ENCODE results near the gene ARL6IP5.

Gene ARL6IP5

GRCh38 chr3:69095636-69096035 is 10.9 kb downstream of the ARL6IP5 start:
- no peaks in the 10 kb centered on the region for H3K9me3 ChIP-seq (ENCODE audit: severe bottlenecking)
- H3K27ac ChIP-seq = no peak overlapping the region
- no peak overlapping the region for H3K4me3 ChIP-seq (ENCODE audit: low read depth, low read length)
- TF ChIP-seq, protein P1, sequence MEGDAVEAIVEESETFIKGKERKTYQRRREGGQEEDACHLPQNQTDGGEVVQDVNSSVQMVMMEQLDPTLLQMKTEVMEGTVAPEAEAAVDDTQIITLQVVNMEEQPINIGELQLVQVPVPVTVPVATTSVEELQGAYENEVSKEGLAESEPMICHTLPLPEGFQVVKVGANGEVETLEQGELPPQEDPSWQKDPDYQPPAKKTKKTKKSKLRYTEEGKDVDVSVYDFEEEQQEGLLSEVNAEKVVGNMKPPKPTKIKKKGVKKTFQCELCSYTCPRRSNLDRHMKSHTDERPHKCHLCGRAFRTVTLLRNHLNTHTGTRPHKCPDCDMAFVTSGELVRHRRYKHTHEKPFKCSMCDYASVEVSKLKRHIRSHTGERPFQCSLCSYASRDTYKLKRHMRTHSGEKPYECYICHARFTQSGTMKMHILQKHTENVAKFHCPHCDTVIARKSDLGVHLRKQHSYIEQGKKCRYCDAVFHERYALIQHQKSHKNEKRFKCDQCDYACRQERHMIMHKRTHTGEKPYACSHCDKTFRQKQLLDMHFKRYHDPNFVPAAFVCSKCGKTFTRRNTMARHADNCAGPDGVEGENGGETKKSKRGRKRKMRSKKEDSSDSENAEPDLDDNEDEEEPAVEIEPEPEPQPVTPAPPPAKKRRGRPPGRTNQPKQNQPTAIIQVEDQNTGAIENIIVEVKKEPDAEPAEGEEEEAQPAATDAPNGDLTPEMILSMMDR (IDR thresholded peaks at IDR 0.05; ENCODE audit: low read depth, low read length) = no peak
- no peaks in the 10 kb centered on the region for H3K27me3 ChIP-seq (ENCODE audit: insufficient read depth, low read depth, severe bottlenecking)
- no peaks in the 10 kb centered on the region for H3K36me3 ChIP-seq
- DNase-seq = no peak

GRCh38 chr3:69096299-69096698 is 11.6 kb downstream of the ARL6IP5 start:
- H3K4me3 ChIP-seq (ENCODE audit: low read depth, low read length) = no peak overlapping the region
- no peaks in the 10 kb centered on the region for H3K36me3 ChIP-seq
- no peak overlapping the region for H3K27ac ChIP-seq
- no peaks in the 10 kb centered on the region for H3K9me3 ChIP-seq (ENCODE audit: severe bottlenecking)
- no peaks in the 10 kb centered on the region for H3K27me3 ChIP-seq (ENCODE audit: insufficient read depth, low read depth, severe bottlenecking)
- no peak for DNase-seq
- TF ChIP-seq, protein P1 (IDR thresholded peaks at IDR 0.05; ENCODE audit: low read depth, low read length) = no peak

DNA sequence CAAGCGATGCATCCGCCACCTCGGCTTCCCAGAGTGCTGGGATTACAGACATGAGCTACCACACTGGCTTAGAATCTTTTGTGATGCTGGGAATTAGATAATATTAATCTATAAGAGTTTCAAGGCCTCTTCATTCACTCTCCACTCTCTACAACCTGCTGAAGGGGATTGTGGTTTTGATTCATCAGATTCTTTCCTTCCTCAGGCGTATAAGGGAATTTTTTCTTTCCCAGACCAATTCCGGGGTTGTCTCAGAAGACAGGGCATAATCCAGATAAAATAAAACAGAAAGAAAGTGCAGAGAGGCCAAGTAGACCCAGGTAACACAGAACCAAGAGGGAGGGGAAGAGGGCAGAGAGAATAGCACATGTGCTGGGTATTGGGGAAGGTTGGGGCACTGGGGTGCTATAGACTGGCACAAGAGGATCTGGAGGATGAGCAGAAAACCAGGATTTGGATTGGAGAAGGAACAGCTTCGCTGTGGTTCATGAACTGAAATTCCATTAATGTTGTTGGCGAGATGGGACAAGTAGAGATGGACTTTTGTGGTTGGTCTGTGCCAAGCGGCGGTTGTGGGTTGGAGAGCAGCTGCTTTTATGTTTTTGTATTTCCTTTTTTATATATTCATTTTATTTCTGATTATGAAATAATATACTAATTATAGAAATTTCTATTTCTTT is 12.8 kb downstream of the ARL6IP5 start:
- no peak for DNase-seq
- Histone ChIP-seq H3K27ac (no peak overlapping the region), H3K9me3 (ENCODE audit: severe bottlenecking) (no peaks in the 10 kb centered on the region), H3K4me3 (ENCODE audit: low read depth, low read length) (no peak overlapping the region), H3K27me3 (ENCODE audit: insufficient read depth, low read depth, severe bottlenecking) (no peaks in the 10 kb centered on the region), H3K36me3 (no peaks in the 10 kb centered on the region; the same call in 1 of the 2 replicates)
- TF ChIP-seq, protein P1 (IDR thresholded peaks at IDR 0.05; ENCODE audit: low read depth, low read length) = no peak

DNA sequence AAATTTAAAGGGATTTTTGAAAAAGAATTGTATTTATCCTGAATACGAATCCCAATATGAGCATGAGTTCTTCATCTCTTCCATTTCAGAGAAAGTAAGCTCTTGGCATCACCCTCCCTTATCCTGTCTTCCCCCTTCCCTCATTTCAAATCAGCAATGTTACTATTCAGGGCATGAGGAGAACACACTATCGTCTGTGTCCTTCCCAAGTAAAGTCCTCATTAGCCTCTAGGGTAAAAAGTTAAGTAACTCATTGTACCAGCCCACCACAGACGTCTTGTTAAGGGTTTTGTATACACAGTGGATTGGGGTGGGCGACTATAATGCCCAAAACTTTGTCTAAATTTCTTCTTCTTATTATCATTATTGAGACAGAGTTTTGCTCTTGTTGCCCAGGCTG is 14.8 kb downstream of the ARL6IP5 start:
- no peaks in the 10 kb centered on the region; the same call in 1 of the 2 replicates for H3K36me3 ChIP-seq
- H3K27me3 ChIP-seq (ENCODE audit: insufficient read depth, low read depth, severe bottlenecking) = no peaks in the 10 kb centered on the region
- no peaks in the 10 kb centered on the region for H3K9me3 ChIP-seq (ENCODE audit: severe bottlenecking)
- TF ChIP-seq, protein P1 (IDR thresholded peaks at IDR 0.05; ENCODE audit: low read depth, low read length) = no peak
- DNase-seq = no peak
- H3K4me3 ChIP-seq (ENCODE audit: low read depth, low read length) = no peak overlapping the region
- no peak overlapping the region for H3K27ac ChIP-seq

GRCh38 chr3:69102384-69102783 is 17.6 kb downstream of the ARL6IP5 start:
- H3K36me3 ChIP-seq = no peaks in the 10 kb centered on the region; the same call in 1 of the 2 replicates
- TF ChIP-seq, protein P1 (IDR thresholded peaks at IDR 0.05; ENCODE audit: low read depth, low read length) = no peak
- DNase-seq = no peak
- H3K27ac ChIP-seq = no peak overlapping the region
- no peaks in the 10 kb centered on the region for H3K9me3 ChIP-seq (ENCODE audit: severe bottlenecking)
- H3K4me3 ChIP-seq (ENCODE audit: low read depth, low read length) = no peak overlapping the region
- no peaks in the 10 kb centered on the region for H3K27me3 ChIP-seq (ENCODE audit: insufficient read depth, low read depth, severe bottlenecking)

DNA sequence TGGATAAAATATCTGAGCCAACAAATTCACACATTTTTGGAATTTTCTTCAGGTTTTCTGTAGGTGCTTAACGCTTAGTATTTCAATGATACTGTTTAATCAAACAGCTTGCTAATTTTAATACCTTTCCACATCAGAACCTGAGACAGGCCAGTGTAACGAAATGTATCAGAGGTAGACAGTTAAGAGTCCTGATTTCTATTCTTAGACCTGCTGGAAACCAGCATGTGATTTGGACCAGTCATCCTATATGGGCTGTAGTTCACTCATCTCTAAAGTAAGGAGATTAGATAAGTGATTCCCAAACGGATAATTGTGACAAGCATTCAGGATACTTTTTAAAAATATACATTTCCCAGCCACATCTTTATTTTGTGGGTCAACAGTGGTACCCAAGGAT is 18.4 kb downstream of the ARL6IP5 start:
- Histone ChIP-seq H3K4me3 (ENCODE audit: low read depth, low read length) (no peak overlapping the region), H3K36me3 (no peaks in the 10 kb centered on the region; the same call in 1 of the 2 replicates), H3K9me3 (ENCODE audit: severe bottlenecking) (no peaks in the 10 kb centered on the region), H3K27me3 (ENCODE audit: insufficient read depth, low read depth, severe bottlenecking) (no peaks in the 10 kb centered on the region), H3K27ac (no peak overlapping the region)
- no peak for DNase-seq
- TF ChIP-seq, protein P1 (IDR thresholded peaks at IDR 0.05; ENCODE audit: low read depth, low read length) = no peak
